Activated naive CD4-positive, alpha-beta T cell treated with anti-CD3 and anti-CD28 coated beads, Interleukin-2, amount 50 U/mL, for 24 hours (primary cell): ENCODE measurements around the gene YOD1.

ENCODE experiments used
- H3K27ac Mint-ChIP-seq: one replicate; pipeline ENCODE4 v1.8.0; 2021; ENCODE audit warnings: mild to moderate bottlenecking, mixed read lengths
- H3K27me3 Mint-ChIP-seq: one replicate; pipeline ENCODE4 v1.8.0; 2021; ENCODE audit warnings: mixed read lengths
- H3K36me3 Mint-ChIP-seq: one replicate; pipeline ENCODE4 v1.8.0; 2021; ENCODE audit warnings: mixed read lengths
- H3K4me1 Mint-ChIP-seq: one replicate; pipeline ENCODE4 v1.8.0; 2021; ENCODE audit warnings: mixed read lengths
- H3K4me3 Mint-ChIP-seq: one replicate; pipeline ENCODE4 v1.8.0; 2021; ENCODE audit warnings: mild to moderate bottlenecking, mixed read lengths
- H3K9me3 Mint-ChIP-seq: one replicate; pipeline ENCODE4 v1.8.0; 2021; ENCODE audit warnings: mixed read lengths

YOD1 gene

GRCh38 chr1:206998816-206999215 is 52.2 kb downstream of the YOD1 start:
- Mint-ChIP-seq H3K9me3 (no peaks in the 10 kb centered on the region), H3K27ac (no peak overlapping the region), H3K27me3 (peaks cover 2% of the 10 kb centered on the region), H3K4me1 (no peaks in the 10 kb centered on the region), H3K36me3 (no peaks in the 10 kb centered on the region), H3K4me3 (no peak overlapping the region)
